Measurements from ENCODE around the gene SOX5. TPM values are rescaled to one million over a fixed set of nuclear protein-coding genes. Genes with fewer than 3 reads are reported as not detected.

Gene SOX5
- total RNA-seq, 2 donors from 2014 or later: 3.0 to 13.3 TPM

- DNase-seq (ENCODE audit: low spot score) (no peak), ATAC-seq (no peak)
- H3K9me3 Mint-ChIP-seq: peaks cover 3% of the 10 kb centered on the region
- no peaks in the 10 kb centered on the region for H3K27me3 Mint-ChIP-seq
- no peak overlapping the region for H3K27ac Mint-ChIP-seq
- H3K36me3 Mint-ChIP-seq: no peaks in the 10 kb centered on the region
- no peak overlapping the region for H3K4me3 Mint-ChIP-seq
- H3K4me1 Mint-ChIP-seq (ENCODE audit: low read depth in 2 of 2): no peaks in the 10 kb centered on the region
These were observed 145.9 kb downstream of the SOX5 start for GRCh38 chr12:23803540-23803939.

DNA sequence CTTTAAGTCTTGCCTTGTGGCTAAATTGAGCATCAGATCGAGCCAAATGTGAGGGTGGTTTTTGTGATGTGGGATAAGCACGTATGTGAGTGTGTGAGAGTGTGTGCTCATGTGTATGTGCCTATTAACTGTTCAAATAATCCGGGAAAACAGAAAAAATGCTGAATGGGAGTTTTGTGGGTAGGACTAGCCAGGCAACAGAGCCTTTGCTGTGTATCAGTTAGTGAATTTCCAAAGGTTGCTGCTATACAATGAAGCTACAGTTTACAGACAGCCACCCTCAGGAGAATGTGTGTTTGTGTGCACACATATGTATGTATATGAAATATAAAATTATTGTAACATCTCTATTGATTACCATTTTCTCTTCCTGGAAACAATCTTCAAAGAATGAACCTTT lies 154.0 kb downstream of the SOX5 start:
- no peak overlapping the region for H3K4me3 Mint-ChIP-seq
- H3K9me3 Mint-ChIP-seq: peaks cover under 1% of the 10 kb centered on the region
- no peaks in the 10 kb centered on the region for H3K27me3 Mint-ChIP-seq
- DNase-seq (ENCODE audit: low spot score) (no peak), ATAC-seq (no peak)
- no peak overlapping the region for H3K27ac Mint-ChIP-seq
- H3K36me3 Mint-ChIP-seq: no peaks in the 10 kb centered on the region
- H3K4me1 Mint-ChIP-seq (ENCODE audit: low read depth in 2 of 2): no peaks in the 10 kb centered on the region

- H3K27me3 Mint-ChIP-seq: no peaks in the 10 kb centered on the region
- no peak overlapping the region for H3K4me3 Mint-ChIP-seq
- DNase-seq (ENCODE audit: low spot score): no peak
- no peaks in the 10 kb centered on the region for H3K4me1 Mint-ChIP-seq (ENCODE audit: low read depth in 2 of 2)
- no peaks in the 10 kb centered on the region for H3K36me3 Mint-ChIP-seq
- H3K9me3 Mint-ChIP-seq: peaks cover 2% of the 10 kb centered on the region
- no peak overlapping the region for H3K27ac Mint-ChIP-seq
- ATAC-seq: no peak
These were observed 168.4 kb downstream of the SOX5 start for GRCh38 chr12:23781118-23781517.

- no peak for ATAC-seq
These were observed 174.3 kb downstream of the SOX5 start for GRCh38 chr12:23775208-23775607.

GRCh38 chr12:23771240-23771949 lies 178.1 kb downstream of the SOX5 start:
- ATAC-seq (no peak), DNase-seq (ENCODE audit: low spot score) (no peak)
- H3K9me3 Mint-ChIP-seq: peaks cover 9% of the 10 kb centered on the region
- H3K4me1 Mint-ChIP-seq (ENCODE audit: low read depth in 2 of 2): no peaks in the 10 kb centered on the region
- H3K27me3 Mint-ChIP-seq: no peaks in the 10 kb centered on the region
- no peak overlapping the region for H3K27ac Mint-ChIP-seq
- no peak overlapping the region for H3K4me3 Mint-ChIP-seq
- no peaks in the 10 kb centered on the region for H3K36me3 Mint-ChIP-seq

More at GRCh38 chr12:23775208-23775607, 174.3 kb downstream of the SOX5 start:
- no peaks in the 10 kb centered on the region for H3K36me3 Mint-ChIP-seq
- H3K9me3 Mint-ChIP-seq: peaks cover 4% of the 10 kb centered on the region
- no peaks in the 10 kb centered on the region for H3K4me1 Mint-ChIP-seq (ENCODE audit: low read depth in 2 of 2)
- no peak overlapping the region for H3K27ac Mint-ChIP-seq
- no peak for DNase-seq (ENCODE audit: low spot score)
- no peaks in the 10 kb centered on the region for H3K27me3 Mint-ChIP-seq
- no peak overlapping the region for H3K4me3 Mint-ChIP-seq

DNA sequence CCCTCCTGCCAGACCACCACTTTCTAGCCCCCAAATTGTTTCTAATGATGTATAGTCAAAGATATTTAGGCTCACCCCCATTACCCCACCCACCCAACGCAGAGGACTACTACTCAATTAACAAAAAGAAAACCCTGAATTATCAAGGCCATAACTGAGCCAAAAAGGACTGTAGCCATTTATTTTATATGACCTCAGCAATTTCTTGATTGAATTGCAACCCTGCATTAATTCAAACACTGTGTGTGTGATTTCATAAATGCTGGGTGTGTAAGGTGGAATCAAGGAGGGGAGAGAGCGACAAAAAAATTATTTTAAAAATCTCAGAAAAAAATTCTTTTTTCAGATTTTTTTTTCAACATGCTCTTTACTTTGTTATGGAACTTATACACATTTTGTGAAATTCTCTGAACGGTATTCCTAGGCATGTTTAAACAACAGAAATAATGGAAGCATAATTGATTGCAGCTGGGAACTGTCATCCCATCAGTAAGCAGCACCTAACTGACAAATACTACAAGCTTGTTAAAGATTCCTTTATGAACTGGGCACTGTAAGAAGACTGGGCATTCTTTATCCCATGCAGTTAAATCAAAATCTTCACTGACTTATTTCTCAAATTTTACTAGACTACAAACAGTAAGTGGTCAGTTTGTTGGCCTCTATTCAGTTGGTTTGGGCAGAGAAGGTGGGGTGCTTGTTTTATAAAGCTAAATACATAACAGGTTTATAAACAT lies 179.1 kb downstream of the SOX5 start:
- H3K27me3 Mint-ChIP-seq: no peaks in the 10 kb centered on the region
- no peak for DNase-seq (ENCODE audit: low spot score)
- no peaks in the 10 kb centered on the region for H3K36me3 Mint-ChIP-seq
- no peak overlapping the region for H3K4me3 Mint-ChIP-seq
- H3K9me3 Mint-ChIP-seq: peaks cover 9% of the 10 kb centered on the region
- no peak for ATAC-seq
- no peak overlapping the region for H3K27ac Mint-ChIP-seq
- no peaks in the 10 kb centered on the region for H3K4me1 Mint-ChIP-seq (ENCODE audit: low read depth in 2 of 2)

GRCh38 chr12:23767834-23768233 lies 181.6 kb downstream of the SOX5 start:
- Mint-ChIP-seq H3K36me3 (no peaks in the 10 kb centered on the region), H3K27me3 (no peaks in the 10 kb centered on the region), H3K4me3 (no peak overlapping the region), H3K27ac (no peak overlapping the region), H3K4me1 (ENCODE audit: low read depth in 2 of 2) (no peaks in the 10 kb centered on the region), H3K9me3 (peaks cover 9% of the 10 kb centered on the region)
- DNase-seq (ENCODE audit: low spot score) (no peak), ATAC-seq (no peak)

DNA sequence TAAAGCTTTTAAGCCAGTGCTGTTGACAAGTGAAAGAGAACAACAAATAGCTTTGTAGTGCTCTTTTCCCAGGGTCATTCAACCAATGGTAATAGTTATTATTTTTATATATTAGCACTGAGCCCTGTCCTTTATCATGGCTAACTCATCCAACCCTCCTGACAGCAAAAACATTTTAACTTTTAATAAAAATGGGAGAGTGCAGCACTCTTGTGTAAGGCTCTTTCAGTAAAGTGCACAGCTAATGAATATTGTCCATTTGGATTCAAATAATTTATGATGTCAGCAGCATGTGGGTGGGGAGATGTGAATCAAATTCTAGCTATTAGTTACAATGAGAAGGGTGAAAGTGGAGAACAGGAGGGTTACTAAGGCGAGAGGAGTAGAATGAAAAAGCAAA lies 185.7 kb downstream of the SOX5 start:
- Mint-ChIP-seq H3K27me3 (no peaks in the 10 kb centered on the region), H3K9me3 (peaks cover 12% of the 10 kb centered on the region), H3K4me1 (ENCODE audit: low read depth in 2 of 2) (no peaks in the 10 kb centered on the region), H3K4me3 (no peak overlapping the region), H3K36me3 (no peaks in the 10 kb centered on the region), H3K27ac (no peak overlapping the region)
- ATAC-seq: no peak
- DNase-seq (ENCODE audit: low spot score): no peak

DNA sequence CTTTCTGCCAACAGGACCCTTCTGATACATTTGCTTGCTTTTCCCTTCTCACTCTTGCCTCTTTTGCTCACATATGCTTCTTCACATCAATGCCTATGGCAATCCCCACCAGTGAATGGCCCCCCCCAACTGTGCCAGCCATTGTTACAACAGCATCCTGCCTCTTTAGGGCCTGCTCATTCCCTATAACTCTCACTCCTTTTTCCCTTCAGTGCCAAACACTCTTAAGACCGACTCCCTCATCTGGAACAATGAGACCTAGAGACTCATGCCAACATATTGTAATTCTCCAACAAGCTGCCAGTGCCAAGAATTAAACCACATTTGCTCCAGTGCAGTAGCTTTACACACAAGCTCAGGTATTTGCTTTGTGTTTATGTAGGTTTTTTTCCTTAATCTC lies 189.0 kb downstream of the SOX5 start:
- peaks cover 9% of the 10 kb centered on the region for H3K9me3 Mint-ChIP-seq
- H3K4me1 Mint-ChIP-seq (ENCODE audit: low read depth in 2 of 2): no peaks in the 10 kb centered on the region
- ATAC-seq (no peak), DNase-seq (ENCODE audit: low spot score) (no peak)
- H3K27me3 Mint-ChIP-seq: no peaks in the 10 kb centered on the region
- no peak overlapping the region for H3K27ac Mint-ChIP-seq
- no peak overlapping the region for H3K4me3 Mint-ChIP-seq
- H3K36me3 Mint-ChIP-seq: no peaks in the 10 kb centered on the region

GRCh38 chr12:23758608-23759007 lies 190.9 kb downstream of the SOX5 start:
- DNase-seq (ENCODE audit: low spot score) (no peak), ATAC-seq (no peak)
- H3K27me3 Mint-ChIP-seq: no peaks in the 10 kb centered on the region
- H3K36me3 Mint-ChIP-seq: no peaks in the 10 kb centered on the region
- H3K27ac Mint-ChIP-seq: no peak overlapping the region
- peaks cover 9% of the 10 kb centered on the region for H3K9me3 Mint-ChIP-seq
- H3K4me1 Mint-ChIP-seq (ENCODE audit: low read depth in 2 of 2): no peaks in the 10 kb centered on the region
- no peak overlapping the region for H3K4me3 Mint-ChIP-seq

DNA sequence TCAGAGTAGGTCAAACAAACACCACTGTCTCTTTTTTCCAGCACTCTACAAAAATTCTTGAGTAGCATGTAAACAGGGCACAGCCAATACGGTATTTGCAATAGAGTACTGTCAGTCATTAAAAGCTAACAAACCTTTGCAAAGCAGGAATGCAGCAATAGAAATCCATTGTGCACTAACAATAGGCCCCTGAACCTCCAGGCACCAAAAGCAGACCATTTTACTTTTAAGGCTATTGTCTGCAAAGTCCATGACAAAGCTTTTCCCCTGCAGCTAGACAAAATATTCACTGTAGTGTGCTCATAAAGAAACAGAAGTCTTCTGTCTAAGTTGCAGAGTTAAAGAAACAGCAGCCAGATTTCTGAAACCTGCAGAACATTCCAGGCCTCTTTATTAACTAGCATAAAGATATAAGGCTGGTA lies 191.9 kb downstream of the SOX5 start:
- H3K4me3 Mint-ChIP-seq: no peak overlapping the region
- DNase-seq (ENCODE audit: low spot score): no peak
- ATAC-seq: no peak
- H3K27ac Mint-ChIP-seq: no peak overlapping the region
- H3K36me3 Mint-ChIP-seq: no peaks in the 10 kb centered on the region
- H3K9me3 Mint-ChIP-seq: peaks cover 9% of the 10 kb centered on the region
- no peaks in the 10 kb centered on the region for H3K4me1 Mint-ChIP-seq (ENCODE audit: low read depth in 2 of 2)
- H3K27me3 Mint-ChIP-seq: no peaks in the 10 kb centered on the region

- H3K4me1 Mint-ChIP-seq (ENCODE audit: low read depth in 2 of 2): no peaks in the 10 kb centered on the region
- no peak for ATAC-seq
- no peak overlapping the region for H3K27ac Mint-ChIP-seq
- peaks cover 9% of the 10 kb centered on the region for H3K9me3 Mint-ChIP-seq
- H3K4me3 Mint-ChIP-seq: no peak overlapping the region
- no peaks in the 10 kb centered on the region for H3K36me3 Mint-ChIP-seq
- no peaks in the 10 kb centered on the region for H3K27me3 Mint-ChIP-seq
- no peak for DNase-seq (ENCODE audit: low spot score)
These were observed 193.1 kb downstream of the SOX5 start for GRCh38 chr12:23756416-23756815.

DNA sequence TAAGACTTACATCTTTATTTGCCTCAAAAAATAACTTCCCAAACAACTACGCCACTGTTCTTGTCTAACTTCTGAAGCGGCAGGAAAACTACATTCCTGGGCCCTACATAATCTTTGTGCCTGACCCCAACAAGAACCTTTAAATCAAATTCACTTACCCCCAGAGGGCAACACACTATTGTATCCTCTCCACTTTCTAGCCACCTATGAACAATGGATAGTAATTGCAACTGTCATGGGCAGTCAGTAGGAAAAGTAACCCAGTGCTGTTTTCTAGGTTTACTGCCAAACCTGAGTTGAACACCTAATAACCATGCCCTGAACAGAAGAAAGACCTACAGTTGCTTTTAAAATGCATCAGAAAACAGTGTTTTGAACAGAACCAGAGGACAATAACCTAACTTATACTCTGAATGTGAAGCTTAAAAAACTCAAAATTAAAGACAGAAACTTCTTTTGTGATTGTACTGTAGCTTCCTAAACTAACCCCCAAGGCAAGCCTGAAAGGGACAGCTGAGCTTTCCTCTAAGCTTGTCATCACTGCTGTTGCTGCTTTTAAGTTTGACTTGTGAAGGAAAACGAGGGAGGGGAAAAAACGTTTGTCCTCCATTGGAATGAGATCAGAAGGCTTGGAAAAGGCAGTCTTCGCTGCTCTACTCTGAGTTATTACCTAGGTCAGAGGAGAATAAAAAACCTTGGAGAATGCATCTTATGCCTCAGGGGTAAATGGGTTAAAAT lies 195.7 kb downstream of the SOX5 start:
- Mint-ChIP-seq H3K36me3 (no peaks in the 10 kb centered on the region), H3K27ac (no peak overlapping the region), H3K27me3 (no peaks in the 10 kb centered on the region), H3K4me3 (no peak overlapping the region), H3K9me3 (peaks cover under 1% of the 10 kb centered on the region), H3K4me1 (ENCODE audit: low read depth in 2 of 2) (no peaks in the 10 kb centered on the region)
- no peak for DNase-seq (ENCODE audit: low spot score)
- ATAC-seq: no peak

DNA sequence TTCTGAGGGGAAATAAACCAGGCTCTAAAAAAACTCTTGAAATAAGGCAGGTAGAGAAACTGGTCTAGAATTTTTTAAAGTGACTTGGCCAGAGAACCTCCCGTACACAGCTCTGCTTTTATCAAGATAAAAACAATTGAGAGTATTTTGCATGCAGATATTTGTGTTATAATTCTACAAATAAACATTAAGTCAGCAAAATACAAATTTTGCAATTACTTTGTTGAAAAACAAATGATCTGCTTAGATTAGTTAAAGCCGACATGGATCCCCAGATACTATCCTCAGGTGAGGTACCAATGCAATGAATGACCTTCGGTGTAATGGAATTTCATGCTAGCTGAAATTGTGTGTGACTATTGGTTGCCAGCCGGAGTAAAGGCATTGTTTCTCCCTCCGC lies 197.2 kb downstream of the SOX5 start:
- no peak overlapping the region for H3K4me3 Mint-ChIP-seq

More for the DNA sequence above, 197.2 kb downstream of the SOX5 start:
- no peak overlapping the region for H3K27ac Mint-ChIP-seq
- DNase-seq (ENCODE audit: low spot score) (no peak), ATAC-seq (no peak)
- no peaks in the 10 kb centered on the region for H3K36me3 Mint-ChIP-seq
- H3K9me3 Mint-ChIP-seq: peaks cover 3% of the 10 kb centered on the region
- no peaks in the 10 kb centered on the region for H3K27me3 Mint-ChIP-seq
- no peaks in the 10 kb centered on the region for H3K4me1 Mint-ChIP-seq (ENCODE audit: low read depth in 2 of 2)
